ENCODE data around the gene PLA2R1. TPM values are rescaled to one million over a fixed set of nuclear protein-coding genes. Genes with fewer than 3 reads are reported as not detected.

PLA2R1 gene
- polyA plus RNA-seq (0.69 and 0.94 TPM in 2 replicates), polyA minus RNA-seq (1.9 and 2.3 TPM in 2 replicates)

DNA sequence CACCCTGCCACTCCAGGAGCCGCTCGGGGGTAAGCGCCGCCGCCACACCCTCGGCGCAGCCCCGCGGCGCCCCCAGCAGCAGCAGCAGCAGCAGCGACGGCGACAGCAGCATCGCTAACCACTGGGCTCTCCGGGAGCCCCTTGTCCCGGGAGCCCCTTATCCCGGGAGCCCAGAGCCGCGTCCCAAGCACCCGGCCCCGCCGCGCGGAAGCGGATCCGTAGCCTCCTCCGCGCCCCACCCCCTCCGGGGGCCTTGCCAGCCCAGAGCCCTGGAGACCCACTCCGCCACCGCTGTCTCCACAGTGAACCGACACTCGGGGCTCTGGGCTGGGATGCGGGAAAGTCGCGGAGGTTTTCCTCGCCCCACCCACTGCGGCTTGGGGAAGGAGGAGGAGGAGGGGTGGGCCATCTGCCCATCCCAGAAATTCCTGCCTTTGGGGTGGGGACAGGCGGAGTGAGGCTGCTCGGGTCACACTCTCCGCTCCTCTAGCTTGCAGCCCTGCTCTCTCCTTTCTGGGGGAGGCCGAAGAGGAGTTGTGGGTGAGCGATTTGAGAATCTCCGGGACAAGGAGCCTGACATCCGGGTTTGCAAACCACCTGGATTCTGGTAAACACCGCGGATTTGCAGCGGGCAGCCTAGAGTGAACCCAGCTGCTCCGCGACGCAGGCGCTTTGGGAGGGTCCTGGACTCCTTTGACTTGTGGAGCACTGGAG lies at the start of gene PLA2R1:
Gene PLA2R1 (minus strand): TSS at position 324 of the 714 bp plus-strand sequence. CDS start 212 bp downstream, at position 112.
- Histone ChIP-seq H3K4me3 (ENCODE audit: low read length) (peak within 1 kb of the TSS; percentile 63), H3K36me3 (ENCODE audit: insufficient read depth, low read length) (no peaks in the 10 kb centered on the region), H3K9ac (ENCODE audit: low read length) (peak within 1 kb of the TSS; percentile 36), H3K4me2 (ENCODE audit: low read length) (no peak within 1 kb of the TSS), H2AFZ (ENCODE audit: low read depth, low read length) (peak within 1 kb of the TSS; percentile 12), H3K9me3 (ENCODE audit: low read length) (peaks cover 3% of the 10 kb centered on the region), H3K27ac (ENCODE audit: low read length) (no peak within 1 kb of the TSS), H3K79me2 (replicated peaks; ENCODE audit: insufficient read depth, low read length) (no peaks in the 10 kb centered on the region), H3K27me3 (ENCODE audit: insufficient read depth, low read depth, low read length) (peaks cover 37% of the 10 kb centered on the region), H4K20me1 (ENCODE audit: insufficient read depth) (no peaks in the 10 kb centered on the region), H3K9me2 (ENCODE audit: insufficient read depth, low read length) (no peaks in the 10 kb centered on the region), H3F3A (ENCODE audit: insufficient read depth, low read length, poor library complexity, severe bottlenecking) (no peaks in the 10 kb centered on the region)
- no peak for TF ChIP-seq SMC3 (conservative IDR thresholded peaks at IDR 0.05; ENCODE audit: poor library complexity)
- TF ChIP-seq, protein P1, sequence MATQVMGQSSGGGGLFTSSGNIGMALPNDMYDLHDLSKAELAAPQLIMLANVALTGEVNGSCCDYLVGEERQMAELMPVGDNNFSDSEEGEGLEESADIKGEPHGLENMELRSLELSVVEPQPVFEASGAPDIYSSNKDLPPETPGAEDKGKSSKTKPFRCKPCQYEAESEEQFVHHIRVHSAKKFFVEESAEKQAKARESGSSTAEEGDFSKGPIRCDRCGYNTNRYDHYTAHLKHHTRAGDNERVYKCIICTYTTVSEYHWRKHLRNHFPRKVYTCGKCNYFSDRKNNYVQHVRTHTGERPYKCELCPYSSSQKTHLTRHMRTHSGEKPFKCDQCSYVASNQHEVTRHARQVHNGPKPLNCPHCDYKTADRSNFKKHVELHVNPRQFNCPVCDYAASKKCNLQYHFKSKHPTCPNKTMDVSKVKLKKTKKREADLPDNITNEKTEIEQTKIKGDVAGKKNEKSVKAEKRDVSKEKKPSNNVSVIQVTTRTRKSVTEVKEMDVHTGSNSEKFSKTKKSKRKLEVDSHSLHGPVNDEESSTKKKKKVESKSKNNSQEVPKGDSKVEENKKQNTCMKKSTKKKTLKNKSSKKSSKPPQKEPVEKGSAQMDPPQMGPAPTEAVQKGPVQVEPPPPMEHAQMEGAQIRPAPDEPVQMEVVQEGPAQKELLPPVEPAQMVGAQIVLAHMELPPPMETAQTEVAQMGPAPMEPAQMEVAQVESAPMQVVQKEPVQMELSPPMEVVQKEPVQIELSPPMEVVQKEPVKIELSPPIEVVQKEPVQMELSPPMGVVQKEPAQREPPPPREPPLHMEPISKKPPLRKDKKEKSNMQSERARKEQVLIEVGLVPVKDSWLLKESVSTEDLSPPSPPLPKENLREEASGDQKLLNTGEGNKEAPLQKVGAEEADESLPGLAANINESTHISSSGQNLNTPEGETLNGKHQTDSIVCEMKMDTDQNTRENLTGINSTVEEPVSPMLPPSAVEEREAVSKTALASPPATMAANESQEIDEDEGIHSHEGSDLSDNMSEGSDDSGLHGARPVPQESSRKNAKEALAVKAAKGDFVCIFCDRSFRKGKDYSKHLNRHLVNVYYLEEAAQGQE (IDR thresholded peaks at IDR 0.05; ENCODE audit: borderline replicate concordance) = no peak
- no peak for TF ChIP-seq TAF1 (IDR thresholded peaks at IDR 0.05; ENCODE audit: low read depth)
- TF ChIP-seq EZH2 (IDR thresholded peaks at IDR 0.05; ENCODE audit: borderline replicate concordance, insufficient read depth, low read length, poor library complexity, severe bottlenecking) = no peak
- no peak for TF ChIP-seq POLR2AphosphoS5 (IDR thresholded peaks at IDR 0.05)

DNA sequence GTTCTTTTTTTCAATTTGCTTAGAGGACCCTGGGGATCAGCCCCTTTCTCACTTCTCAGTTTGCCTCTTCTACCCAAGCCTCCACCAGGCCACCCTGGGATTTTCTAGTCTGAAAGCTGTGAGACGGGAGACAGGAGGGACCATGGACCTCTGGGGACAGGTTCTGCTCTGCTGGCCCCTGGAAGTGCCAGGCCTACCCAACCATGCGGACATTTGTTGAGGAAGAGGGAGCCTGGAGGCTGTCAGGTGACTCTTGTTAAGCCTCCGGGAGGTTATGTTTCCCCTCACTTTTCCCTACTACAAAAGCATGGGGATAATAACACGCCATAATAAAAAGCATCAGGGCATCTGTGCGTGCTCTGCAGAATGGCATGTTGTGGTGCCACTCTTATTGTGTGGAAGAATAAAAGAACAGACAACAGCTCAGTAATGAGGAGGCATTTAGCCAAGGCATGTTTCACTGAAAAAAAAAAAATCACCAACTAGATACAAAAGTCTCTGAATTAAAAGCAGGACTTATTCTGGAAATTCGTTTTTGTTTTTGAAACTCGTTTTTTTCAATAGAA lies 48.3 kb upstream of the PLA2R1 start:
- Histone ChIP-seq H3K9me3 (ENCODE audit: low read length) (no peaks in the 10 kb centered on the region), H3K27ac (ENCODE audit: low read length) (no peak overlapping the region), H2AFZ (ENCODE audit: low read depth, low read length) (no peak overlapping the region), H3K36me3 (ENCODE audit: insufficient read depth, low read length) (no peaks in the 10 kb centered on the region), H3K9ac (ENCODE audit: low read length) (no peak overlapping the region), H3K4me3 (ENCODE audit: low read length) (no peak overlapping the region), H3K27me3 (ENCODE audit: insufficient read depth, low read depth, low read length) (no peaks in the 10 kb centered on the region), H3K9me2 (ENCODE audit: insufficient read depth, low read length) (no peaks in the 10 kb centered on the region), H3K4me2 (ENCODE audit: low read length) (no peak overlapping the region), H3F3A (ENCODE audit: insufficient read depth, low read length, poor library complexity, severe bottlenecking) (no peaks in the 10 kb centered on the region), H4K20me1 (ENCODE audit: insufficient read depth) (no peaks in the 10 kb centered on the region), H3K79me2 (replicated peaks; ENCODE audit: insufficient read depth, low read length) (no peaks in the 10 kb centered on the region)
- no peak for TF ChIP-seq POLR2AphosphoS5 (IDR thresholded peaks at IDR 0.05)

DNA sequence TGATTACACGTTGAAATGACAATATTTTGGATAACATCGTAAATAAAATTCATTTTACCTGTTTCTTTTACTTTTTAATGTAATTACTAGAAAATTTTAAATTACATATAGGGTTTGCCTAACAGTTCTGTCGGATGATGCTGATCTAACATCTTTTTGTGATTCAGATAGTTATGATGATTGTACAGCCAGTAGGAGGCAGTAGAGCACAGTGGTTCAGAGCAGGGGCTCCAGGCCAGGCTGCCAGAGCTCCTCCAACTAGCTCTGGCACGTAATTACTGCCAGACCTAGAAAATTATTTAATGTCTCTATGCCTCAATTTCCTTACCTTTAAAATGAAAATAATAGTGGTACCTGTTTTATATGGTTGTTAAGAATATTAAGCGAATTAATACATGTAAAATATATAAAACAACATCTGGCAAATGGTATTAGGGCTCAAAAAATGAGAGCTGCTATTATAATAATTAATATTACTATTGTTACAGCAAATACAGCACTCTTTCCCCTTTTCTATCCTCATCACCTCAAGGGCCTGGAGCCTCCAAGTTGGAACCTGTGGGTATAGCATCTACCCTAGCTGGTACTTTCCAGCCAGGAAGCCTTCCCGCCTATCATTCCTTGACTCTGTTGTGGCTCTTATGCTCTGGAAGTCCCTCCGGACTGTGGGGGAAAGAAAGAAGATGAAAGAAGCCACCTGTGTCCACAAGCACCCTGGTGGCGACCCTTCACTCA lies 47.7 kb upstream of the PLA2R1 start:
- Histone ChIP-seq H2AFZ (ENCODE audit: low read depth, low read length) (no peak overlapping the region), H3K36me3 (ENCODE audit: insufficient read depth, low read length) (no peaks in the 10 kb centered on the region)
- TF ChIP-seq SMC3 (conservative IDR thresholded peaks at IDR 0.05; ENCODE audit: poor library complexity) (peak; percentile 59), EZH2 (IDR thresholded peaks at IDR 0.05; ENCODE audit: borderline replicate concordance, insufficient read depth, low read length, poor library complexity, severe bottlenecking) (no peak), RAD21 (conservative IDR thresholded peaks at IDR 0.05) (peak; percentile 68), TAF1 (IDR thresholded peaks at IDR 0.05; ENCODE audit: low read depth) (no peak)
- TF ChIP-seq, protein P2, sequence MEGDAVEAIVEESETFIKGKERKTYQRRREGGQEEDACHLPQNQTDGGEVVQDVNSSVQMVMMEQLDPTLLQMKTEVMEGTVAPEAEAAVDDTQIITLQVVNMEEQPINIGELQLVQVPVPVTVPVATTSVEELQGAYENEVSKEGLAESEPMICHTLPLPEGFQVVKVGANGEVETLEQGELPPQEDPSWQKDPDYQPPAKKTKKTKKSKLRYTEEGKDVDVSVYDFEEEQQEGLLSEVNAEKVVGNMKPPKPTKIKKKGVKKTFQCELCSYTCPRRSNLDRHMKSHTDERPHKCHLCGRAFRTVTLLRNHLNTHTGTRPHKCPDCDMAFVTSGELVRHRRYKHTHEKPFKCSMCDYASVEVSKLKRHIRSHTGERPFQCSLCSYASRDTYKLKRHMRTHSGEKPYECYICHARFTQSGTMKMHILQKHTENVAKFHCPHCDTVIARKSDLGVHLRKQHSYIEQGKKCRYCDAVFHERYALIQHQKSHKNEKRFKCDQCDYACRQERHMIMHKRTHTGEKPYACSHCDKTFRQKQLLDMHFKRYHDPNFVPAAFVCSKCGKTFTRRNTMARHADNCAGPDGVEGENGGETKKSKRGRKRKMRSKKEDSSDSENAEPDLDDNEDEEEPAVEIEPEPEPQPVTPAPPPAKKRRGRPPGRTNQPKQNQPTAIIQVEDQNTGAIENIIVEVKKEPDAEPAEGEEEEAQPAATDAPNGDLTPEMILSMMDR (IDR thresholded peaks at IDR 0.05; ENCODE audit: poor library complexity, severe bottlenecking) = peak; percentile 59

More for the DNA sequence above, 47.7 kb upstream of the PLA2R1 start:
- Histone ChIP-seq H3F3A (ENCODE audit: insufficient read depth, low read length, poor library complexity, severe bottlenecking) (no peaks in the 10 kb centered on the region), H3K9me3 (ENCODE audit: low read length) (no peaks in the 10 kb centered on the region), H3K27ac (ENCODE audit: low read length) (no peak overlapping the region), H3K4me3 (ENCODE audit: low read length) (no peak overlapping the region), H3K27me3 (ENCODE audit: insufficient read depth, low read depth, low read length) (no peaks in the 10 kb centered on the region), H3K9ac (ENCODE audit: low read length) (no peak overlapping the region), H3K4me2 (ENCODE audit: low read length) (no peak overlapping the region), H4K20me1 (ENCODE audit: insufficient read depth) (no peaks in the 10 kb centered on the region), H3K79me2 (replicated peaks; ENCODE audit: insufficient read depth, low read length) (no peaks in the 10 kb centered on the region), H3K9me2 (ENCODE audit: insufficient read depth, low read length) (no peaks in the 10 kb centered on the region)

Measured in neural cell (in vitro differentiated cells).